Neural progenitor cell (in vitro differentiated cells): ENCODE measurements around the gene MMUT. TPM values are rescaled to one million over a fixed set of nuclear protein-coding genes. Genes with fewer than 3 reads are reported as not detected.
A peak's percentile ranks its signal among the peaks of the same experiment; 100 is the strongest.

Experiments used
- DNase-seq: peaks from one replicate; pipeline ENCODE4 v3.0.0-alpha.2; 2016; ENCODE audit warnings: low spot score
- H2AFZ ChIP-seq: fragments of 200-600 bp; sonication (generic); replicated peaks from 2 replicates; pipeline ENCODE4 v1.6.1; 2016; ENCODE audit warnings: antibody characterized with exemption
- H3F3A ChIP-seq: fragments of 200-600 bp; sonication (generic); 2 replicates; pipeline ENCODE4 v1.6.1; 2016; ENCODE audit warnings: antibody characterized with exemption, low read depth
- H3K27ac ChIP-seq: fragments of 200-600 bp; sonication (generic); 2 replicates; pipeline ENCODE4 v1.5.1; 2016; ENCODE audit warnings: mild to moderate bottlenecking
- H3K27me3 ChIP-seq: fragments of 200-600 bp; sonication (generic); 2 replicates; pipeline ENCODE4 v1.6.1; 2016; ENCODE audit warnings: mild to moderate bottlenecking, moderate library complexity
- H3K36me3 ChIP-seq: fragments of 200-600 bp; sonication (generic); 2 replicates; pipeline ENCODE4 v1.5.1; 2016
- H3K4me1 ChIP-seq: fragments of 200-600 bp; sonication (generic); 2 replicates; pipeline ENCODE4 v1.6.1; 2016; ENCODE audit warnings: mixed run types
- H3K4me2 ChIP-seq: fragments of 200-600 bp; sonication (generic); 2 replicates; pipeline ENCODE4 v1.6.1; 2016
- H3K4me3 ChIP-seq: fragments of 200-600 bp; sonication (generic); 2 replicates; pipeline ENCODE4 v1.5.1; 2016
- H3K79me2 ChIP-seq: fragments of 200-600 bp; sonication (generic); 2 replicates; pipeline ENCODE4 v1.6.1; 2016; ENCODE audit warnings: low read depth
- H3K9ac ChIP-seq: fragments of 200-600 bp; sonication (generic); 2 replicates; pipeline ENCODE4 v1.6.1; 2016
- H3K9me3 ChIP-seq: fragments of 200-600 bp; sonication (generic); 2 replicates; pipeline ENCODE4 v1.5.1; 2016; ENCODE audit warnings: low read depth
- H4K20me1 ChIP-seq: fragments of 200-600 bp; sonication (generic); 2 replicates; pipeline ENCODE4 v1.6.1; 2016; ENCODE audit warnings: low read depth
- H3K27ac Mint-ChIP-seq: 3 replicates; pipeline ENCODE4 v1.8.0; 2021; ENCODE audit warnings: mixed read lengths
- H3K27me3 Mint-ChIP-seq: 2 replicates; pipeline ENCODE4 v1.8.0; 2022; ENCODE audit warnings: low read depth, mild to moderate bottlenecking, inconsistent platforms, moderate library complexity, mixed read lengths; ENCODE audit not compliant: insufficient read depth
- H3K36me3 Mint-ChIP-seq: 3 replicates; pipeline ENCODE4 v1.8.0; 2021; ENCODE audit warnings: mixed read lengths
- H3K4me1 Mint-ChIP-seq: 3 replicates; pipeline ENCODE4 v1.8.0; 2021; ENCODE audit warnings: mixed read lengths
- H3K4me3 Mint-ChIP-seq: 3 replicates; pipeline ENCODE4 v1.8.0; 2021; ENCODE audit warnings: mild to moderate bottlenecking, moderate library complexity, mixed read lengths
- H3K9me3 Mint-ChIP-seq: 3 replicates; pipeline ENCODE4 v1.8.0; 2020; ENCODE audit warnings: mixed read lengths
- CTCF ChIP-seq: fragments of 200-600 bp; sonication (generic); IDR thresholded peaks from 2 replicates; pipeline ENCODE4 v1.5.1; 2017; ENCODE audit warnings: antibody characterized with exemption, mild to moderate bottlenecking
- EZH2 ChIP-seq: fragments of 200-600 bp; sonication (generic); IDR thresholded peaks from 2 replicates; pipeline ENCODE4 v1.6.1; 2017; ENCODE audit warnings: antibody characterized with exemption, mild to moderate bottlenecking, moderate library complexity
- EZH2phosphoT487 ChIP-seq: fragments of 200-600 bp; sonication (generic); IDR thresholded peaks from 2 replicates; pipeline ENCODE4 v1.6.1; 2017; ENCODE audit warnings: antibody characterized with exemption
- total RNA-seq: library from RNA; depleted of rRNA; stranded (reverse); fragments of >200 nt; gene quantifications from 2 replicates; pipeline ENCODE4 v1.2.3, GENCODE V29; 2015; ENCODE audit warnings: low replicate concordance

MMUT gene
- total RNA-seq, 1 donor from 2014 or later = 23.9 TPM

GRCh38 chr6:49454787-49455709, 8.0 kb downstream of the MMUT start:
- peaks cover under 1% of the 10 kb centered on the region for H3K79me2 ChIP-seq
- H3K4me1 Mint-ChIP-seq = no peaks in the 10 kb centered on the region
- no peak overlapping the region for H3K4me2 ChIP-seq
- H3K9ac ChIP-seq = no peak overlapping the region
- H3K27me3 ChIP-seq = no peaks in the 10 kb centered on the region
- TF ChIP-seq EZH2 (no peak), EZH2phosphoT487 (no peak), CTCF (no peak)
- no peak for DNase-seq
- H3K36me3 ChIP-seq = no peaks in the 10 kb centered on the region
- no peak overlapping the region for H3K4me3 Mint-ChIP-seq
- H3F3A ChIP-seq = no peaks in the 10 kb centered on the region
- H2AFZ ChIP-seq = no peak overlapping the region
- no peak overlapping the region for H3K4me3 ChIP-seq
- no peaks in the 10 kb centered on the region for H3K4me1 ChIP-seq
- no peaks in the 10 kb centered on the region for H3K27me3 Mint-ChIP-seq
- H3K9me3 ChIP-seq = no peaks in the 10 kb centered on the region
- H3K27ac ChIP-seq = no peak overlapping the region
- H4K20me1 ChIP-seq = no peaks in the 10 kb centered on the region
- H3K27ac Mint-ChIP-seq = no peak overlapping the region
- H3K9me3 Mint-ChIP-seq = no peaks in the 10 kb centered on the region
- H3K36me3 Mint-ChIP-seq = no peaks in the 10 kb centered on the region

GRCh38 chr6:49453221-49453620, 9.8 kb downstream of the MMUT start:
- Mint-ChIP-seq H3K27me3 (no peaks in the 10 kb centered on the region), H3K4me1 (no peaks in the 10 kb centered on the region), H3K4me3 (no peak overlapping the region), H3K27ac (no peak overlapping the region), H3K36me3 (no peaks in the 10 kb centered on the region), H3K9me3 (no peaks in the 10 kb centered on the region)
- Histone ChIP-seq H3K4me2 (no peak overlapping the region), H3K27me3 (no peaks in the 10 kb centered on the region), H4K20me1 (no peaks in the 10 kb centered on the region), H2AFZ (no peak overlapping the region), H3K79me2 (no peaks in the 10 kb centered on the region), H3K27ac (no peak overlapping the region), H3K9ac (no peak overlapping the region), H3F3A (no peaks in the 10 kb centered on the region), H3K4me1 (no peaks in the 10 kb centered on the region), H3K36me3 (no peaks in the 10 kb centered on the region), H3K9me3 (no peaks in the 10 kb centered on the region), H3K4me3 (no peak overlapping the region)
- TF ChIP-seq EZH2phosphoT487 (no peak), CTCF (peak; percentile 47)
- DNase-seq = no peak

- no peak overlapping the region for H3K27ac Mint-ChIP-seq
- peaks cover 10% of the 10 kb centered on the region for H3K36me3 ChIP-seq
- no peaks in the 10 kb centered on the region for H3K4me1 Mint-ChIP-seq
- no peaks in the 10 kb centered on the region for H3K9me3 ChIP-seq
- H3K27me3 ChIP-seq = no peaks in the 10 kb centered on the region
- DNase-seq = no peak
- H2AFZ ChIP-seq = no peak overlapping the region
- H3K9ac ChIP-seq = no peak overlapping the region
- H3K9me3 Mint-ChIP-seq = no peaks in the 10 kb centered on the region
- H3K36me3 Mint-ChIP-seq = peaks cover 16% of the 10 kb centered on the region
- H3K4me3 ChIP-seq = no peak overlapping the region
- no peak overlapping the region for H3K4me3 Mint-ChIP-seq
- no peaks in the 10 kb centered on the region for H3K79me2 ChIP-seq
- no peaks in the 10 kb centered on the region for H4K20me1 ChIP-seq
- H3K27ac ChIP-seq = no peak overlapping the region
- no peak for TF ChIP-seq EZH2
- TF ChIP-seq EZH2phosphoT487 = no peak
- TF ChIP-seq CTCF = no peak
- H3K27me3 Mint-ChIP-seq = no peaks in the 10 kb centered on the region
- H3K4me2 ChIP-seq = no peak overlapping the region
- no peaks in the 10 kb centered on the region for H3K4me1 ChIP-seq
- H3F3A ChIP-seq = no peaks in the 10 kb centered on the region
Measured at GRCh38 chr6:49430866-49431265, 32.2 kb downstream of the MMUT start.
